Osteocyte (in vitro differentiated cells): ENCODE data around the gene NEK7. TPM values are rescaled to one million over a fixed set of nuclear protein-coding genes. Genes with fewer than 3 reads are reported as not detected.
A peak's percentile ranks its signal among the peaks of the same experiment; 100 is the strongest.

Experiments used
- DNase-seq: peaks from one replicate; pipeline ENCODE4 v3.0.0; 2021; ENCODE audit warnings: mixed read lengths; ENCODE audit not compliant: unreplicated experiment; ENCODE audit errors: extremely low spot score
- H3K27ac Mint-ChIP-seq: one replicate; pipeline ENCODE4 v1.8.0; 2021; ENCODE audit warnings: mild to moderate bottlenecking, mixed read lengths; ENCODE audit not compliant: unreplicated experiment
- H3K27me3 Mint-ChIP-seq: one replicate; pipeline ENCODE4 v1.8.0; 2021; ENCODE audit warnings: mixed read lengths; ENCODE audit not compliant: unreplicated experiment
- H3K36me3 Mint-ChIP-seq: one replicate; pipeline ENCODE4 v1.8.0; 2021; ENCODE audit warnings: mixed read lengths; ENCODE audit not compliant: unreplicated experiment
- H3K4me1 Mint-ChIP-seq: one replicate; pipeline ENCODE4 v1.8.0; 2021; ENCODE audit warnings: mixed read lengths; ENCODE audit not compliant: unreplicated experiment
- H3K4me3 Mint-ChIP-seq: one replicate; pipeline ENCODE4 v1.8.0; 2021; ENCODE audit warnings: mild to moderate bottlenecking, moderate library complexity, mixed read lengths; ENCODE audit not compliant: unreplicated experiment
- H3K9me3 Mint-ChIP-seq: one replicate; pipeline ENCODE4 v1.8.0; 2021; ENCODE audit warnings: mixed read lengths; ENCODE audit not compliant: unreplicated experiment
- total RNA-seq: library from RNA; stranded (reverse); gene quantifications from 2 replicates; pipeline ENCODE4 v1.2.1, GENCODE V29; 2021
- TF ChIP-seq, protein P1 (sequence below): fragments of 200-600 bp; sonication (generic); IDR thresholded peaks from 2 replicates; pipeline ENCODE4 v1.5.0; 2021; ENCODE audit warnings: antibody characterized with exemption, mild to moderate bottlenecking, moderate library complexity

Gene NEK7
- total RNA-seq, 1 donor from 2014 or later, result 61.6 TPM

DNA sequence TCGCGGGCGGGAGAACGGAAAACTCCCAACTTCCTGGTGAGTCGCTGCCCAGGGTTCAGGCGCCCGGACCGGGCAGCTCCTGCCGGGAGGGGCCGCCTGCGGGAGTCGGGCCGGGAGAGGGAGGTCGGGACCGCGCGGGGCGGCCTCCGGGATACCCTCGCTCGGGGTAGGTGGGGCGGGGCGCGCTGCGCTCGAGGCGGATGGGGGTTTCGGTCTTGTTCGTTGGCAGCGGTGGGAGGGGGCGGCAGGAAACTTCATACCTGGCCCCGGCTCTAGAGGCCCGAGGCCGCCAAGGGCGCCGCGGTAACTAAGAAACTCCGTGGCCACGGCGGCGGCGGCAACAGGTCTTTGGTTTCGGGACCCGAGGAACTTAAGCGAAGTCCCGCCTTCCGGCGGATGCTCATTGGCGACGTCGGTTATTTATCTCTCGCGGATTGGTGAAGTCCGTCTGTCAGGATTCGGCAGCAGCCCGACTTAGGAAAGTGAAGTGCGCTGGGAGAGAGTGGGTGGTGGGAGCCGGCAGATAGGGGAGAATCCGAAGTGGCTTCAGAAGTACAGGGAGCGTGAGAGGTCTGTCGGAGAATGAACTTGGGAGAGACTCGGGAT is 546 bp downstream of the NEK7 start:
- Mint-ChIP-seq H3K4me3 (peak overlapping the region; percentile 95), H3K4me1 (peaks cover 62% of the 10 kb centered on the region), H3K27ac (peak overlapping the region; percentile 96), H3K36me3 (no peaks in the 10 kb centered on the region), H3K9me3 (no peaks in the 10 kb centered on the region), H3K27me3 (no peaks in the 10 kb centered on the region)
- TF ChIP-seq, protein P1, sequence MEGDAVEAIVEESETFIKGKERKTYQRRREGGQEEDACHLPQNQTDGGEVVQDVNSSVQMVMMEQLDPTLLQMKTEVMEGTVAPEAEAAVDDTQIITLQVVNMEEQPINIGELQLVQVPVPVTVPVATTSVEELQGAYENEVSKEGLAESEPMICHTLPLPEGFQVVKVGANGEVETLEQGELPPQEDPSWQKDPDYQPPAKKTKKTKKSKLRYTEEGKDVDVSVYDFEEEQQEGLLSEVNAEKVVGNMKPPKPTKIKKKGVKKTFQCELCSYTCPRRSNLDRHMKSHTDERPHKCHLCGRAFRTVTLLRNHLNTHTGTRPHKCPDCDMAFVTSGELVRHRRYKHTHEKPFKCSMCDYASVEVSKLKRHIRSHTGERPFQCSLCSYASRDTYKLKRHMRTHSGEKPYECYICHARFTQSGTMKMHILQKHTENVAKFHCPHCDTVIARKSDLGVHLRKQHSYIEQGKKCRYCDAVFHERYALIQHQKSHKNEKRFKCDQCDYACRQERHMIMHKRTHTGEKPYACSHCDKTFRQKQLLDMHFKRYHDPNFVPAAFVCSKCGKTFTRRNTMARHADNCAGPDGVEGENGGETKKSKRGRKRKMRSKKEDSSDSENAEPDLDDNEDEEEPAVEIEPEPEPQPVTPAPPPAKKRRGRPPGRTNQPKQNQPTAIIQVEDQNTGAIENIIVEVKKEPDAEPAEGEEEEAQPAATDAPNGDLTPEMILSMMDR, result no peak
- DNase-seq, result peak; percentile 94

- no peaks in the 10 kb centered on the region for H3K36me3 Mint-ChIP-seq
- TF ChIP-seq, protein P1, result no peak
- no peak for DNase-seq
- peaks cover 63% of the 10 kb centered on the region for H3K4me1 Mint-ChIP-seq
- no peaks in the 10 kb centered on the region for H3K27me3 Mint-ChIP-seq
- H3K4me3 Mint-ChIP-seq, result peak overlapping the region; percentile 95
- no peaks in the 10 kb centered on the region for H3K9me3 Mint-ChIP-seq
- peak overlapping the region; percentile 96 for H3K27ac Mint-ChIP-seq
Measured at GRCh38 chr1:198157847-198158725, 1.3 kb downstream of the NEK7 start.

DNA sequence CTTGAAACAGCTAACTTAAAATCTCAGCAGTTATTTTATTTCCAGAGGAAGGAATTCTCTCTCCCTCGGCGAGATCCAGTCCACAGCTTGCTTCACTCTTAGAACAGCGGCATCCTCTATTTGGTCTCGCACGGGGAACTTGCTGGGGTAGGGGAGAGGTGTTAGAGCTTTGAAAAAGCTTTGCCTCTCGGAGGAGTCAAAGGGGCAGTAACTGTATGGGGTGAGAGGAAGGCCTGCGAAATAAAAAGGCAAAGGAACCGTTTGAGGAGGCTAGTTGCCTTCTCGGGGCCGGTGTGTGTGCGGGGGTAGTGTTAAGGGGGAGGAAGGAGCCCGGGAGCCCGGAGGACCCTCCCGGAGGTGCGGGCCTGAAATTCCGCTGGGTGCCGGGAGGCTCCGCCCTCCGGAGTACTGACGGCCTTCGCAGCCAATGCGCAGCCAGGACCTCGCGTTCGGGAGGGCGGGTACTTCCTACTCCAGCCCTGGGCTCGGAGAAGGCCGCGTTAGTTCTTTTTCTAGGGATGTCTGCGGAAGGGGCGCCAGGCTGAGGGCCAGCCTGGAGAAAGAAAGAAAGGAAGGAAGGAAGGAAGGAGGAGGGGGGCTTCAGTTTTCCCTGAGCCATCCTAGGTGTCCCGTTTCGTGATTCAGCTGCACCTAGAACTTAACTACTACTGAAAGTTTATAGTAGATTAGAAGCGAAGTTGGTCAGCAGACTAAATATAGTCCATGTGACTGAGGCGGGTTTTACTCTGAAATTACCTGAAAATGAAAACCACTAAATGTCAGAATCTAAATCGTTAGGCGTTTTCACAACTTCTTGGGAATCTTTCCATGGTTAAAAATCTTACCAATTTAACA is 2.2 kb downstream of the NEK7 start:
- DNase-seq, result peak; percentile 95
- Mint-ChIP-seq H3K27me3 (no peaks in the 10 kb centered on the region), H3K4me3 (peak overlapping the region; percentile 95), H3K27ac (peak overlapping the region; percentile 96), H3K9me3 (no peaks in the 10 kb centered on the region), H3K4me1 (peaks cover 57% of the 10 kb centered on the region), H3K36me3 (no peaks in the 10 kb centered on the region)
- TF ChIP-seq, protein P1, result no peak

- no peak for DNase-seq
- H3K27ac Mint-ChIP-seq, result peak overlapping the region; percentile 96
- H3K36me3 Mint-ChIP-seq, result peaks cover 2% of the 10 kb centered on the region
- peaks cover 3% of the 10 kb centered on the region for H3K9me3 Mint-ChIP-seq
- peak overlapping the region; percentile 95 for H3K4me3 Mint-ChIP-seq
- peaks cover 50% of the 10 kb centered on the region for H3K4me1 Mint-ChIP-seq
- TF ChIP-seq, protein P1, result no peak
- H3K27me3 Mint-ChIP-seq, result no peaks in the 10 kb centered on the region
Measured at GRCh38 chr1:198160222-198160621, 3.4 kb downstream of the NEK7 start.
